ENCODE measurements around the gene PLA2G4B. TPM values are rescaled to one million over a fixed set of nuclear protein-coding genes. Genes with fewer than 3 reads are reported as not detected.

The PLA2G4B gene
- total RNA-seq, 2 donors from 2014 or later: 6.9 to 10.1 TPM

GRCh38 chr15:41821831-41822230 lies 16.8 kb upstream of the PLA2G4B start:
- no peaks in the 10 kb centered on the region for H3K9me3 ChIP-seq (ENCODE audit: control insufficient read depth, low read length)
- TF ChIP-seq CTCF (conservative IDR thresholded peaks at IDR 0.05): no peak
- H3K36me3 ChIP-seq (ENCODE audit: control insufficient read depth, insufficient read depth, low read length): peaks cover 10% of the 10 kb centered on the region
- peaks cover 27% of the 10 kb centered on the region for H3K36me3 Mint-ChIP-seq (ENCODE audit: low read depth)
- H3K4me1 ChIP-seq (ENCODE audit: control insufficient read depth, insufficient read depth, low read length): no peaks in the 10 kb centered on the region
- no peaks in the 10 kb centered on the region for H3K4me1 Mint-ChIP-seq
- no peak overlapping the region for H3K9ac ChIP-seq (ENCODE audit: extremely low read depth, low read length, poor library complexity, severe bottlenecking)
- WGBS, 2 experiments (ENCODE audit: insufficient coverage in 1 of 2, insufficient read length in 1 of 2): 92% methylated on average over 3 of the region's 4 CpGs; no CpG with 5 or more reads in 1 of the 2 experiments
- H3K27ac Mint-ChIP-seq: no peak overlapping the region
- H3K27ac ChIP-seq (ENCODE audit: low read depth, low read length): no peak overlapping the region
- H3K27me3 ChIP-seq (ENCODE audit: control insufficient read depth, insufficient read depth, low read length, poor library complexity, severe bottlenecking): no peaks in the 10 kb centered on the region
- no peaks in the 10 kb centered on the region for H3K9me3 Mint-ChIP-seq
- H3K27me3 Mint-ChIP-seq (ENCODE audit: insufficient read depth): peaks cover 2% of the 10 kb centered on the region
- no peak for DNase-seq
- H3K4me3 ChIP-seq (ENCODE audit: low read length): no peak overlapping the region
- H3K4me3 Mint-ChIP-seq: no peak overlapping the region

- H3K36me3 Mint-ChIP-seq (ENCODE audit: low read depth): peaks cover 23% of the 10 kb centered on the region
- no peak for DNase-seq
- no peaks in the 10 kb centered on the region for H3K4me1 Mint-ChIP-seq
- peaks cover 2% of the 10 kb centered on the region for H3K27me3 Mint-ChIP-seq (ENCODE audit: insufficient read depth)
- H3K36me3 ChIP-seq (ENCODE audit: control insufficient read depth, insufficient read depth, low read length): peaks cover 10% of the 10 kb centered on the region
- no peaks in the 10 kb centered on the region for H3K9me3 Mint-ChIP-seq
- no peak overlapping the region for H3K4me3 ChIP-seq (ENCODE audit: low read length)
- no peak overlapping the region for H3K27ac Mint-ChIP-seq
- no peaks in the 10 kb centered on the region for H3K4me1 ChIP-seq (ENCODE audit: control insufficient read depth, insufficient read depth, low read length)
- no peaks in the 10 kb centered on the region for H3K9me3 ChIP-seq (ENCODE audit: control insufficient read depth, low read length)
- no peak for TF ChIP-seq CTCF (conservative IDR thresholded peaks at IDR 0.05)
- 91 to 98% methylated on average over 5 to 6 of the region's 6 CpGs for WGBS, 2 experiments (ENCODE audit: insufficient coverage in 1 of 2, insufficient read length in 1 of 2)
- H3K27me3 ChIP-seq (ENCODE audit: control insufficient read depth, insufficient read depth, low read length, poor library complexity, severe bottlenecking): no peaks in the 10 kb centered on the region
- no peak overlapping the region for H3K9ac ChIP-seq (ENCODE audit: extremely low read depth, low read length, poor library complexity, severe bottlenecking)
- H3K27ac ChIP-seq (ENCODE audit: low read depth, low read length): no peak overlapping the region
- no peak overlapping the region for H3K4me3 Mint-ChIP-seq
These were observed 16.2 kb upstream of the PLA2G4B start for GRCh38 chr15:41822471-41822870.

GRCh38 chr15:41822957-41823356 lies 15.7 kb upstream of the PLA2G4B start:
- Mint-ChIP-seq H3K4me1 (peaks cover 1% of the 10 kb centered on the region), H3K27me3 (ENCODE audit: insufficient read depth) (peaks cover 3% of the 10 kb centered on the region), H3K4me3 (no peak overlapping the region), H3K27ac (no peak overlapping the region), H3K36me3 (ENCODE audit: low read depth) (peaks cover 20% of the 10 kb centered on the region), H3K9me3 (no peaks in the 10 kb centered on the region)
- H3K9me3 ChIP-seq (ENCODE audit: control insufficient read depth, low read length): no peaks in the 10 kb centered on the region
- DNase-seq: no peak
- peak; percentile 26 for TF ChIP-seq CTCF (conservative IDR thresholded peaks at IDR 0.05)
- H3K36me3 ChIP-seq (ENCODE audit: control insufficient read depth, insufficient read depth, low read length): peaks cover 9% of the 10 kb centered on the region
- WGBS, 2 experiments (ENCODE audit: insufficient coverage in 1 of 2, insufficient read length in 1 of 2): 91 to 100% methylated on average over 4 to 6 of the region's 6 CpGs
- no peak overlapping the region for H3K9ac ChIP-seq (ENCODE audit: extremely low read depth, low read length, poor library complexity, severe bottlenecking)
- no peak overlapping the region for H3K27ac ChIP-seq (ENCODE audit: low read depth, low read length)
- H3K4me1 ChIP-seq (ENCODE audit: control insufficient read depth, insufficient read depth, low read length): no peaks in the 10 kb centered on the region
- H3K27me3 ChIP-seq (ENCODE audit: control insufficient read depth, insufficient read depth, low read length, poor library complexity, severe bottlenecking): no peaks in the 10 kb centered on the region
- H3K4me3 ChIP-seq (ENCODE audit: low read length): no peak overlapping the region
